GM13976 (cell line): ENCODE data around the gene CAPRIN2.

Source experiments
- DNase-seq: peaks from one replicate; pipeline ENCODE4 v3.0.0; 2012; ENCODE audit warnings: low spot score
- CTCF ChIP-seq: IDR thresholded peaks from 2 replicates; pipeline ENCODE4 v1.5.1; 2012; ENCODE audit warnings: borderline replicate concordance, mild to moderate bottlenecking; ENCODE audit not compliant: insufficient read depth; ENCODE audit errors: extremely low read depth, missing control alignments, control extremely low read depth
- in situ Hi-C: fragments of 300-500 bp; cut with MboI; formaldehyde crosslinking; loops from one replicate; pipeline ENCODE4 v1.12.0; 2022; ENCODE audit warnings: low sequenced_read_pairs, mixed read lengths, inconsistent platforms; ENCODE audit not compliant: unreplicated experiment

The CAPRIN2 gene

GRCh38 chr12:30726647-30727046 is 28.1 kb downstream of the CAPRIN2 start:
- DNase-seq: no peak
- no peak for TF ChIP-seq CTCF
- in situ Hi-C loops: no loop called here

- no peak for TF ChIP-seq CTCF
- in situ Hi-C loops: no loop called here
- no peak for DNase-seq
These were observed 29.0 kb downstream of the CAPRIN2 start for GRCh38 chr12:30725739-30726138.

GRCh38 chr12:30719060-30719459 is 35.7 kb downstream of the CAPRIN2 start:
- in situ Hi-C loops: no loop called here
- TF ChIP-seq CTCF: no peak
- DNase-seq: no peak

- in situ Hi-C loops: no loop called here
- no peak for DNase-seq
- TF ChIP-seq CTCF: no peak
These were observed 47.0 kb downstream of the CAPRIN2 start for GRCh38 chr12:30707613-30708342.

- DNase-seq: no peak
- no peak for TF ChIP-seq CTCF
- in situ Hi-C loops: no loop called here
These were observed 48.3 kb downstream of the CAPRIN2 start for GRCh38 chr12:30706476-30706875.

- DNase-seq: no peak
- in situ Hi-C loops: no loop called here
- TF ChIP-seq CTCF: no peak
These were observed 53.7 kb downstream of the CAPRIN2 start for GRCh38 chr12:30701056-30701455.
